DMS 273 (cell line): ENCODE measurements around the gene RNASEL.

ENCODE experiments used
- DNase-seq: peaks from one replicate; lab custom pipeline; 2025; ENCODE audit not compliant: unreplicated experiment; lab: John Stamatoyannopoulos, UW

The RNASEL gene

DNA sequence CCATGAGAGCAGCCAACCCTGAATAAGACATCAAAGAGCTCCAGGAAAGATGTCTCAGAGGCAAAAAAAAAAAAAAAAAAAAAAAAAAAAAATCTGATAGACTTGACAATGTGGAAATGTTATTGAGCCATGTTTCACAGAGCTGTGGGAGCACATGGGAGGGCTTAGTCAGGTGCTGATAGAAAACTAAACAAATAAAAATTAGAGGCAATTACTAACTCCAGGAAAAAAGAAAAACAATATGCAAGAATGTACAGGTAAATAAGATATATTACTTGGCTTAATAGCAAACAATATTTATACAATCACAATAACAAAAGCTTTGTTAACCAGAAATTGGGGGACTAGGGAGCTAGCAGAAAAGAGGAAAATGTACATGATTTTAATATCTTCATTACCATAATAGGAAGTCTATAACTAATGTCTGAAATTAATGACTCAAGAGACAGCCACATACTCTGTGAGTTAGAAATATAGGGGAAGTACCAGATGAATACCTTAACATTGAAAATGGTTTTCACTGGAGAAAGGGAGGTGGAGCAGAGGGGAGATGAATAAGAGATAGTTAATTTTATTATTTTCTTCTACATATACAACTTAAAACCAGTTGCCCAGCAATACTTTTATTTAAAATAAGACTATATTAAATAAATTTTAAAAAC is 32.0 kb upstream of the RNASEL start:
- no peak for DNase-seq

- DNase-seq: peak; percentile 87
These were observed 28.8 kb upstream of the RNASEL start for GRCh38 chr1:182617734-182618351.

- no peak for DNase-seq
These were observed 28.0 kb upstream of the RNASEL start for GRCh38 chr1:182617014-182617429.

- peak; percentile 98 for DNase-seq
These were observed 27.3 kb upstream of the RNASEL start for GRCh38 chr1:182616130-182617013.

DNA sequence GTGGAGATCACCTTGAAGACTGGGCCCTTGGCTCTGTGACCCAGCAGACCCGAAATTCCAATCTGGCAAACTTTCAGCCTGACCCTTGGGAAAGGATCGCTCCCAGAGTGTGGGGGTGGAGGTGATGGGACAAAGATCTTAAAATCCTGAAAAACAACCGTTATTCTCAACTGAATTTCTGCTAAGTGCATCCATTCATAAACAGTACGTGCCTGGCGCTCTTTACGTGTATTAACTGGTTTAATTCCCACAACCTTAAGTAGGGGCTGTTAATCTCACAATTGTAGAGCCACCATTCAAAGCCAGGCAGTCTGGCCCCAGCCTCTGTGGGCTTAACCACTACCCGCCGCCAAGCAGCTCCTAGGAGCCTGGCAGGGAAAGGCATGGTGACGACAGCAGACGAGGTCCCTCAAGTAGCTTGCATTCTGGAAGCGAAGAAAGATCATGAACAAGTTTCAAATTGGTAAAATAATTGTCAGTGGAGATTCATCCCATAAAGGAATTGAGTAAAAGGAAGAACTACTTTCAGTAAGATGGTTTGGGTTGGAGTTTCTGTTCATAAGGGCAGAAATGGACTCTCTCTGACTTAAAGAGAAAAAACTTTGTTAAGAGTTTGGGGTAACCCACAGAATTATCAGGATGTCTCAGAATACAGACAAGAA is 26.5 kb upstream of the RNASEL start:
- DNase-seq: peak; percentile 89

DNA sequence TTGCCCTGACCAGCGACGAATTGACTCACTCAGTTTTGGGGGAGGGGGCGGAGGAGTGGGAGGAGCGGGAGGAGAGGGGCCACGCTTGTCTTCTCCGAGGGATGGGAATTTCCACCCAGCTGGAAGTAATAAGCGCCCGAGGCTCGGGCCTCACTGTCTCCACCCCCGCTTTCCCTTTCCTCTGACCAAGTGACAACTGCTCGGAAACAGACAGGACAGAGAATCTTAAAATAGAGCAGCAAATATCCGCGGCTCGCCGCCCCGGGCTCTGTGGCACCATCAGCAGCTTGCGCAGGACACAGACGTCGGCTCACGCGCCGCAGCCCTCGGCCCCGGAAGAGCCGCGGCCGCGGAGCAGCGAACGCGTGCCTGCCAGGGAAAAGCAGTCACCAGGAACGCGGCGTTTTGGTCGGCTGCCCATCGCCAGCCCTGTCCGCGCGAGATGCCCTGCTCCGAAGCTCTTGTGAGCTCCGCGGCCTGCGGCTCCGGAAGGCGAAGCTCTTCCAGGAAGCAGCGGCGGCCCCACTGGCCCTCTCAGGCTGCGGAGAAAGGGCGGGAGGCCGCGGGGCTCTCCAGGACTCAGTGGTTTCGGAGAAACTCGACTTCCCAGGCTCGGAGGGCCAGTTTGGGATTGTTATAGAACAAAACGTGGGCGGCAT is 25.9 kb upstream of the RNASEL start:
- DNase-seq: peak; percentile 93

DNA sequence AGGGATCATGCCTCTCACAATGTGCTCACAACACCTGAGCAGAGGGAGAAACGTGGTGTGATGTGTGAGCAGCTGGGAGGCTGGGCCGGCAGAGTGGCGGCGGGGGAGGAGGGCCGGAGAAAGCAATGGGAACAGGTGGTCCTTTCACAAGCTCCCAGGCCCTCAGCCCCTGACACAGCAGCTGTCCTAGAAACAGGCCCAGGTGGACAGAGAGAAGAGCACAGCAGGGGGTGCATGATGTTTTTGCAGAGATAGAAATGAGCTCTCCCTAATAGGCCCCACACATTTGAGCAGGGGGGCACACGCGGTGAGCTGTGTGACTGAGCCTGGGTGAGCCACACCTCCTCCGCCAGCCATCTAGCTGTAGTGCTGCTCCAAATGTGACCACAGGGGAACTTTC is 22.7 kb upstream of the RNASEL start:
- peak; percentile 99 for DNase-seq

GRCh38 chr1:182611326-182611725 is 22.3 kb upstream of the RNASEL start:
- no peak for DNase-seq

GRCh38 chr1:182610606-182611194 is 21.6 kb upstream of the RNASEL start:
- peak; percentile 85 for DNase-seq

DNA sequence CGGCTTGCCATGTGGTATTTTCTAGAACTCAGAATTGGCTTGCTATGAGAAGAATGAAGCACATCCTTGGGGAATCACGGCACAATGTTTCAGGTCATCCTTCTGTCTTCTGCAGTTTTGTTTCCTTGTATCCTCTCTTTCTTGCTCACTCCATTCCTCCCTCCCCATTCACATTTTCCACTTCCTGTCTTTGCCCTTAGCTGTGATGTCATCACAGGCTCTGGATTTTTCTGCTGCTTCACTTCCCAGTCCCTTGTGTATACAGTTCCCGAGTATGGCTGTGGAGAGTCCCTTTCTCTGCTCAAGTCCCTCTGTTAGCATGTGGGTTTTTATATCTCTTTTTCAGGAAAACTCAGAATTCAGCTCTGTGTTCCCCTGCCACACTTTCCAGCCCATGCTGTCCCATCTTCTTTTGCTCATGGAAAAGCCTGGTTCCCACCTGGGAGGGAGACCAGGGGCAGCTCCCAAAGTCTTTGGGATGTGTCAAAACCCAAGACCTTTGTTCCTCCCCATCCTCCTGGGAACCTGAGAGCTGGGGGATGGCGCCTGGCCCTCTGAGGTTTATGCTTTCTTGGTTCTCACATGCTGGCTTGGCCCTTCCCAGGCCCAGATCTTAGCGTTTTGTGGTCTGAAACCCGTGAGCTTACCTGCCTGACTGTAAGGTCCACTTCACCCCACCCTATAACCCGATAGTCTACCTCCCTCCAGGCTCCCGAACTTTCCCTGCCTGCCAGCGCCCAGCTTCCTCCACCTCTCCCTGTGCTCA is 20.0 kb upstream of the RNASEL start:
- no peak for DNase-seq

DNA sequence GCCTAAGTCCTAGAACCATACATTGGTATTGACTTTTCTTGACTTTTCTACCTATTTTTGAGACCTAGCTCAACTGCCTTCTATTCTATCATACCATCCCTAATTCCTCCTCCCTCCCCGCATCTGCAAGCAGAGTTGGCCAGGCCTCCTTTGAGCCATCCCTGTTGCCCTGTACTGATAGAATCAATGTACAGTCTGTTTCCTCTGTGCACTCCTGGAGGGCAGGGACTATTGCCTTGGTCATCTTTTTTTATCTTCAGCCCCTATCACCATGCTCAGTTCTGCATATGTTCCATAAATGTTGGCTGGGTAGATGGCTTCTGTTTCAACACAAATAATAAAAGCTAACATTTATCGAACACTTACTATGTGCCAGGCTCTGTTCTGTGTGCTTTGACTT is 19.2 kb upstream of the RNASEL start:
- no peak for DNase-seq

GRCh38 chr1:182607566-182607965 is 18.5 kb upstream of the RNASEL start:
- DNase-seq: no peak

GRCh38 chr1:182604175-182605164 is 15.4 kb upstream of the RNASEL start, which contains the start of gene RGS16:
Gene RGS16 (minus strand): TSS chr1:182604389. CDS start chr1:182604259, 130 bp downstream.
- peak; percentile 99 for DNase-seq

DNA sequence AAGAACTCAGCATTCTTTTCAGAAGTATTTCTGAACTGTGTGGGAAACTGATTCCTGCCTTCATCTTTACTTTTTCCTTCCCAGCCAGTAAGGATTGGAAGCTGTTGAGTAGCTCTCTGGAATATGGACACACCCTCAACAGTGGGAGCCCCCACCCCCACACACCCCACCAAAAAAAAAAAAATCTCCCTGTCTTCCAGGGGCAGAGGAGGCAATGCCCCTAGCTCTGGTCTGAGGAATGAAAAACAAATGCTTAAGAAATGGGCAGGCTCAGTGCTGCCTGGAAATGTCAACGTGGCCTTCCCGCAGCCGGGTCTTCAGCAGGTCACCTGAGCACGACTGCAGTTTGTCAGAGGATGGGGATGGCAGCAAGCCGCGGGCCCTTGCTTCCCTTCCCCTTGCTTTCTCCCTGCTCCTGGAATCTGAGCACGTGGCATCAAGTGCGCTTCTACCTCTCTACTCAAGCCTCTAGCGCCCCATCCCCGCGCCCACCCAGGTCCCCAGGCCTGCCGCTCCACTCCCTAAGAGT is 14.7 kb upstream of the RNASEL start:
- DNase-seq: no peak

- no peak for DNase-seq
These were observed 14.0 kb upstream of the RNASEL start for GRCh38 chr1:182602935-182603645.

GRCh38 chr1:182601913-182602312 is 12.9 kb upstream of the RNASEL start:
- DNase-seq: no peak

- peak; percentile 88 for DNase-seq
These were observed 12.3 kb upstream of the RNASEL start for GRCh38 chr1:182601416-182601786.
